Measurements from ENCODE around the gene CHEK1.
"Not testable (repeated sequence)": the region's sequence is repeated elsewhere in the genome, so short reads cannot be mapped to it uniquely, and the experiment has no call there.

Gene CHEK1
- 2.5 to 47.4 (median 10.4) reads per million in 9 experiments for total RNA-seq

DNA sequence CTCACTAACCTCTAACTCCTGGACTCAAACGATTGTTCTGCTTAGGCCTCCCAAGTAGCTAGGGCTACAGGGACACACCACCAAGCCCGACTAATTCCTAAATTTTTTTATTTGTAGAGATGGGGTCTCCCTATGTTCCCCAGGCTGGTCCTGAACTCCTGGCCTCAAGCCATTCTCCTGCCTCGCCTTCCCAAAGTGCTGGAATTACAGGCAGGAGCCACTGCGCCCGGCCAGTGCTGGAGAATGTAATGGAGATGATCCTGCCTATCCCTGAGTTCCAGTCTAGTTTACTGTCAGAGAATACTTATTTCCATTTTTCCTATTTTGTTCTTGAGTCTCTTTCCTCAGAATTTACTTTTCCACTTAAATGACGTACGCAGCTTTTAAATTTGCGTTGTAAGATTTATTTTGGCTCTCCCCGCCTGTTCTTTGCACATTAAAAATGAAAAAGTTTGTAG lies at the start of gene CHEK1:
CHEK1 (plus strand) TSS at position 408 of the 458 bp plus-strand sequence. CDS start 1,606 bp downstream, outside the sequence.
- Mint-ChIP-seq H3K9me3 (no peaks in the 10 kb centered on the region), H3K27ac (peak within 1 kb of the TSS; percentile 89 to 94), H3K27me3 (no peaks in the 10 kb centered on the region), H3K4me3 (peak within 1 kb of the TSS; percentile 91 to 93), H3K36me3 (ENCODE audit: insufficient read depth) (peaks cover 39% of the 10 kb centered on the region), H3K4me1 (ENCODE audit: low read depth in 2 of 2) (peaks cover 16 to 18% of the 10 kb centered on the region in 2 donors)
- DNase-seq (no peak), ATAC-seq (replicated peaks) (no peak)

DNA sequence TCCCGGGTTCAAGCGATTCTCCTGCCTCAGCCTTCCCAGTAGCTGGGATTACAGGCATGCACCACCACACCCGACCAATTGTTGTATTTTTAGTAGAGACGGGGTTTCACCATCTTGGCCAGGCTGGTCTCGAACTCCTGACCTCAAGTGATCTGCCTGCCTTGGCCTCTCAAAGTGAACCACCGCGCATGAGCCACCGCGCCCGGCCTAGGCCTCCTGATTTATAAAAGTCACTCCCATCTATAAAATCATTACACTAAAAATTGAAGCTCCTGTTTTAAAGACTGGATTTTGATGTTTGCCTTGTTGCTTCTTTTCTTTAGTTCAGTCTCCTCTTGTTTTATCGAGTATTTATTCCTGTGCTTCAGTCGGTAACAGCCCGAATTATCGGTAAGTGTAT lies 47.8 kb upstream of the CHEK1 start:
- H3K27ac Mint-ChIP-seq; ATAC-seq (replicated peaks); H3K9me3 Mint-ChIP-seq; H3K4me3 Mint-ChIP-seq; H3K27me3 Mint-ChIP-seq; H3K4me1 Mint-ChIP-seq (ENCODE audit: low read depth in 2 of 2); DNase-seq: not testable (repeated sequence)
- H3K36me3 Mint-ChIP-seq (ENCODE audit: insufficient read depth), result peaks cover 91% of the 10 kb centered on the region

DNA sequence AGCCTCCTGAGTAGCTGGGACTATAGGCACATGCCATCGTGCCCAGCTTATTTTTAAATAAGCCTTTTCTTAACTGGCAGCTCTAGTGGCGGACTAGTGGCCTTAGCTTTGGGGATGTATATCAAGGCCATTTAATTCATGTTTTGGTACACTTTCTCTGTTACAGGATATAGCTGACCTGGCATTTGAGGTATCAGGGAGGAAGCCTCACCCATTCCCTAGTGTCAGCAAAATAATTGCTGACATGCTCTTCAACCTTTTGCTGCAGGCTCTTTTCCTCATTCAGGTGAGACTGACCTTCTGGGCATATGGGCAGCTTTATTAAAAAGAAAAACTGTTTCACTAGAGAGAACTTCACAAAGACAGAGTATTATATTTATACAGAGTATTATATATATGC lies 46.2 kb upstream of the CHEK1 start:
- DNase-seq (no peak), ATAC-seq (replicated peaks) (no peak)
- Mint-ChIP-seq H3K4me3 (no peak overlapping the region), H3K4me1 (ENCODE audit: low read depth in 2 of 2) (no peaks in the 10 kb centered on the region), H3K27me3 (no peaks in the 10 kb centered on the region), H3K9me3 (no peaks in the 10 kb centered on the region), H3K27ac (no peak overlapping the region), H3K36me3 (ENCODE audit: insufficient read depth) (peaks cover 91% of the 10 kb centered on the region)

DNA sequence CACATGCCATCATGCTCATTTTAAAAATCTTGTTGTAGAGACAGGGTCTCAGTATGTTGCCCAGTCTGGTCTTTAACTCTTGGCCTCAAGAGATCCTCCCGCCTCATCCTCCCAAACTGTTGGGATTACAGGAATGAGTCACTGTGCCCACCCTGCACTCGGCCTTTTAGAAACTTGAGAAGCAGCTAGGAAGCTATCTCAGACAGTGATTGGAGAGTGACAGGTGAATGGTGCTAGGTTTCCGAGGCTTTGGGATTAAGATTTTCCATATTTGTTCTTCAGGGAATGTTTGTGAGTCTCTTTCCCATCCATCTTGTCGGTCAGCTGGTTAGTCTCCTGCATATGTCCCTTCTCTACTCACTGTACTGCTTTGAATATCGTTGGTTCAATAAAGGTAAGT lies 45.2 kb upstream of the CHEK1 start:
- Mint-ChIP-seq H3K4me3 (no peak overlapping the region), H3K4me1 (ENCODE audit: low read depth in 2 of 2) (no peaks in the 10 kb centered on the region), H3K27ac (no peak overlapping the region), H3K27me3 (no peaks in the 10 kb centered on the region), H3K36me3 (ENCODE audit: insufficient read depth) (peaks cover 96% of the 10 kb centered on the region), H3K9me3 (no peaks in the 10 kb centered on the region)
- ATAC-seq (replicated peaks) (no peak), DNase-seq (no peak)

DNA sequence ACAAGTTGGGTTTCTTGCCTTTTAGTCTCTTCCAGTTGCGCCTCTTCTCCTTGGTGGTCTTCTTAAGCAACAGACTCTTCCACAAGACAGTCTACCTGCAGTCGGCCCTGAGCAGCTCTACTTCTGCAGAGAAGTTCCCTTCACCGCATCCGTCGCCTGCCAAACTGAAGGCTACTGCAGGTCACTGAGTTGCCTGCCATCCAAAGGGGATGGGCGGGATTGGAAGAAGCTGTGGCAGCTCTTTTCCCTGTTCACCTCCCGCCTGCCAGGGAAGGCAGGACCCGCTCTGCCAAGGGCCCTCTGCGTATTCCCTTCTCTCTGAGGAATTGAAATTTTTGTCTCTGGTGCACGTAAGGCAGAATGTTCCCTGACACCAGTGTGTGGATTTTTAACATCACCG lies 41.5 kb upstream of the CHEK1 start:
- Mint-ChIP-seq H3K9me3 (no peaks in the 10 kb centered on the region), H3K4me3 (no peak overlapping the region), H3K4me1 (ENCODE audit: low read depth in 2 of 2) (peaks cover 0 to 1% of the 10 kb centered on the region in 2 donors), H3K27ac (no peak overlapping the region), H3K27me3 (no peaks in the 10 kb centered on the region), H3K36me3 (ENCODE audit: insufficient read depth) (peaks cover 64% of the 10 kb centered on the region)
- no peak for DNase-seq
- ATAC-seq (replicated peaks), result no peak

DNA sequence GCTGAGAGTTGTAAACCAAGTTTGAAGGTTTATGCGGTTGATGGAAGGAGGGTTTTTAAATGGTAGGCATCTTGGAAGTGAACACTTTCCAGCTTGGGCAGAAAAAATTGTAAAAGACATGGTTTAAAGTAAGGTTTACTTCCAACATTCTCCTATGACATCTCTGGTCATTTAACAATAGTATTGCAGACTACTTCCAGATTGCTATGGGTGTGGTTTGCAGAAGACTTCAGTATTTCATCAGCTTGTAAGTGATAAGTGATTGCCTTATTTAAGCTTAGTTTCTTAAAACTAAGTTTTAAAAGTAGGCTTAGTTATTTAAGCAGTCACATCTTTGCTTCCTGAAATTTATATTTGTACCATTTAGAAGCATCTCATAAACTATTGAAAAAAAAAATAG lies 39.5 kb upstream of the CHEK1 start:
- no peak overlapping the region for H3K4me3 Mint-ChIP-seq
- ATAC-seq (replicated peaks), result no peak
- H3K9me3 Mint-ChIP-seq, result no peaks in the 10 kb centered on the region
- H3K4me1 Mint-ChIP-seq (ENCODE audit: low read depth in 2 of 2), result peaks cover 0 to 1% of the 10 kb centered on the region in 2 donors
- H3K27ac Mint-ChIP-seq, result no peak overlapping the region
- peaks cover 47% of the 10 kb centered on the region for H3K36me3 Mint-ChIP-seq (ENCODE audit: insufficient read depth)
- no peak for DNase-seq
- no peaks in the 10 kb centered on the region for H3K27me3 Mint-ChIP-seq

DNA sequence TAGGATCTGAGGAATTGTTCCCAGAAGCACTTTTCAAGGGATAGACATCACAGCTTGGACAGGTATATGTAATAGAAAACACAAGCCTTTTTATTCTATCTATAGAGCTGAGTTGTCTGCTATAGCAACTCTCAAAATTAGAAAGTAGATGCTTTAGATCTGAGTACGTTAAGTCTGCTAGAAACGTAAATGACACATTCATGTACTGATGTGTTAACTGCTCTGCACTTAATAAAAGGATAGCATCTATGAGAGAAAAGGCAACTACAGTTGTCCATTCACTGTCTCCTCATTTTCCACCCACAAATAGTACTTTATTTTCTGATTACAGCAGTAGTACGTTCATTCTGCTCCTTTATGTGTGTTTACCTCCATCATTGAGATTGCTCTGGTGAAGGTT lies 38.3 kb upstream of the CHEK1 start:
- Mint-ChIP-seq H3K36me3 (ENCODE audit: insufficient read depth) (peaks cover 39% of the 10 kb centered on the region), H3K4me3 (no peak overlapping the region), H3K27ac (peak overlapping the region in 1 of 2 donors; percentile 10), H3K9me3 (no peaks in the 10 kb centered on the region), H3K27me3 (no peaks in the 10 kb centered on the region), H3K4me1 (ENCODE audit: low read depth in 2 of 2) (peaks cover 4 to 6% of the 10 kb centered on the region in 2 donors)
- DNase-seq, result no peak
- no peak for ATAC-seq (replicated peaks)

DNA sequence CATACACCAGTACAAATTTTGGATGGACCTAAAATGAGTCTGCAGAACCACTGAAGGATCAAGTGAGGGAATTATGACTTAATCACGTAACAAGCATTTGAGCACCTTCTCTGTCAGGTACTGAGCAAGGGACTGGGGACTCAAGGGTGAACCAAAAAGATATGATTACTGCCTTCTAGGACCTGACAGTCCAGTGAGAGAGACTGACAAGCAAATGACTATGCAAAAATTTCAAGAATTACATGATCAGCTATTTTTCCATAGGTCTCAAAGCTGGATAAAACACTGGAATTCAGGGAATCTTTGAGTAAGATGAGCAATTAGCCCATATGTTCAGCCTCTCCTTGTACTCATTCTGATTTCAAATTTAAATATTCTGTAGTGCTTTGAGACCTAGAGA lies 37.5 kb upstream of the CHEK1 start:
- Mint-ChIP-seq H3K4me1 (ENCODE audit: low read depth in 2 of 2) (peaks cover 9 to 12% of the 10 kb centered on the region in 2 donors), H3K27ac (no peak overlapping the region), H3K4me3 (no peak overlapping the region), H3K27me3 (no peaks in the 10 kb centered on the region), H3K9me3 (no peaks in the 10 kb centered on the region), H3K36me3 (ENCODE audit: insufficient read depth) (peaks cover 39% of the 10 kb centered on the region)
- ATAC-seq (replicated peaks), result no peak
- DNase-seq, result no peak

DNA sequence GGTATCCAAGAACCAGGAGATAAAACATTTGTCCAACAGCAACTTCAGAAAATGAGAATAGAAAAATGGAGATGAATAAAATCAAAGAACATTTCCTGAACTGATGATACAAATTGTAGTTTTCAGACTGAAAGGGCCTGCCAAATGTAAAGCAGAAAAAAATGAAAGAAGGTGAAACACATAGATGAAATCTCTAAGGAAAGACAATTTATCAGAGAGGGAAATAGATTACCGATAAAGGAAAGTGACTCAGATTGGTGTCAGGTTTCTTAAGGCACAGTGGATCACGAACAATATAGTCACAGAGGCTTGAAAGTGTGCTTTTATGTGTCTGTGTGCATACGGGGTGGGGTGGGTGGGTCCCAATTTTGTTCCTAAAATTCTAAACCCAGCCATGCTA lies 36.5 kb upstream of the CHEK1 start:
- H3K27ac Mint-ChIP-seq, result no peak overlapping the region
- DNase-seq (no peak), ATAC-seq (replicated peaks) (no peak)
- H3K27me3 Mint-ChIP-seq, result no peaks in the 10 kb centered on the region
- no peaks in the 10 kb centered on the region for H3K9me3 Mint-ChIP-seq
- peaks cover 18 to 20% of the 10 kb centered on the region in 2 donors for H3K4me1 Mint-ChIP-seq (ENCODE audit: low read depth in 2 of 2)
- no peak overlapping the region for H3K4me3 Mint-ChIP-seq
- peaks cover 34% of the 10 kb centered on the region for H3K36me3 Mint-ChIP-seq (ENCODE audit: insufficient read depth)

DNA sequence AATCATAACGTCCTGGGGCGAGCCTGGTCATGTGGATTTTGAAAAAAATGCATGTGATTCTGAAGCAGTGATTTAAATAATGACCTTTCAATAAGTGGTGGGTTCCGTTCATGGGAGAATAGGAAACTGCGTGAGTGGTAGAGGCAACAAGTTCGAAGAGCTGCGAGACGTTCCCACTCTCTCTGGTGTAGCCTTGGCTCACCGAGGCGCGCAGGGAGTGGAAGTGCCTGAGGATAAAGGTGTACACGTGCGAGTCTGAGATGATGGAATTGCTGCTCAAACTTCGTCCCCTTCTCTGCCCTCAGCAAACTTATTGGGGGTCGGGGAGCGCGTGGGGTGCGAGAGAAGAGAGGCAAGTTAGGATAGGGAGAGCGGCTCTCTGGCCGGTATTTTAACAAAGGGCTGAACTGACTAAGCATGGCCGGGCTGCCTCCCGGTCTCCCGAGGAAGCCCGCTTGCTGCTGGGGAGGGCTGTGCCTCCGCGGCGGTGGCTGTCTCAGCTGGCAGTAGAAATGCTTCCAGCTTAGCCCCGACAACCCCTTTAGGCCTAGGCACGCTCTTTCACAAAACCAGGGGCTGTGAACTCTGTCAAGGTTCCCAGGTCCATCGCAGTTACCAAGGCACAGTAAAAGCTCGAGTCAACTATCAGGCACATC lies 33.2 kb upstream of the CHEK1 start:
- peak overlapping the region; percentile 97 to 98 for H3K27ac Mint-ChIP-seq
- no peaks in the 10 kb centered on the region for H3K27me3 Mint-ChIP-seq
- ATAC-seq (replicated peaks), result peak; percentile 21
- no peak for DNase-seq
- H3K9me3 Mint-ChIP-seq, result no peaks in the 10 kb centered on the region
- peaks cover 36 to 39% of the 10 kb centered on the region in 2 donors for H3K4me1 Mint-ChIP-seq (ENCODE audit: low read depth in 2 of 2)
- peaks cover 22% of the 10 kb centered on the region for H3K36me3 Mint-ChIP-seq (ENCODE audit: insufficient read depth)
- H3K4me3 Mint-ChIP-seq, result peak overlapping the region; percentile 90 to 93

DNA sequence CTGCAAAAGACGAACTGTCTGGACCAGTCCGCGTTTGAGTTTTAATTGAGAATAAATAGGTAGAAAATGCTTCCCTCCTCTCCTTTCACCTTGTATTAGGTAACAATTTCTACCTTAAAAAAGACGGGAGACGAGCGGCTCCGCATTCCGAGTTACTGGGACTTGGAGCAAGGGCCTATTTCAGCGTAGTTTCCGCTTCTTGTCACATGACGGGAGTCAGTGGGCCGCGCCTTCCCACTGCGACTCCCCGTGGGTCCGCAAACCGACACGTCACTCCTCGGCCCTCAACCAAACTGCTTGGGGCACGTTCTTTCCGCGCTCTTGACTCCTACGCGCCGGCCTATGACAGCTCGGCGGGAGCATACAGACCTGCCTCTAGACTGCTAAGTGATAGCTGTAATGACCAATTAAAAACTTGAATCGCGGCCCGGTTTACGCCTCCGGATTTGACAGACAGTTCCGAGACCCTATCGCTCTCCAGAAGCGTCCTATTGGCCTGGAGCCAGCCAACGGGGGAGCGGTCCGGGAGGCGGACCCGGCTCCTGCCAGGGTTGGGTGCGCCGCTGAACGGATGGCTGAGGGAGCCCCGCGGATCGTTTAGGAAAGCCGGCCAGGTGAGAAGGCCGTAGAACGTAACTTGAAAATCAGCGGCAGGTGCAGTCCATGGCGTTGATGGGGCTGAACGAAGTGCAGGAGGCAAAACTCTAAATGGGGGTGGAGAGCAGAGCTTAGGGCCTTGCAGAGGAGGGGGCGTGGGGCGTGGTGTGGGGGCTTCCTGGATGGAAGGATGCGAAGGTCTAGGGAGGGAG lies 32.5 kb upstream of the CHEK1 start, which contains the start of gene STT3A:
STT3A (plus strand) TSS at position 548 of the 809 bp plus-strand sequence. CDS start 3,064 bp downstream, outside the sequence.
- peaks cover 36 to 39% of the 10 kb centered on the region in 2 donors for H3K4me1 Mint-ChIP-seq (ENCODE audit: low read depth in 2 of 2)
- ATAC-seq (replicated peaks) (peak; percentile 91), DNase-seq (peak; percentile 98 to 99 (median 98))
- H3K36me3 Mint-ChIP-seq (ENCODE audit: insufficient read depth), result peaks cover 30% of the 10 kb centered on the region
- H3K27ac Mint-ChIP-seq, result peak within 1 kb of the TSS; percentile 97 to 98
- no peaks in the 10 kb centered on the region for H3K27me3 Mint-ChIP-seq
- H3K9me3 Mint-ChIP-seq, result no peaks in the 10 kb centered on the region
- peak within 1 kb of the TSS; percentile 90 to 93 for H3K4me3 Mint-ChIP-seq

DNA sequence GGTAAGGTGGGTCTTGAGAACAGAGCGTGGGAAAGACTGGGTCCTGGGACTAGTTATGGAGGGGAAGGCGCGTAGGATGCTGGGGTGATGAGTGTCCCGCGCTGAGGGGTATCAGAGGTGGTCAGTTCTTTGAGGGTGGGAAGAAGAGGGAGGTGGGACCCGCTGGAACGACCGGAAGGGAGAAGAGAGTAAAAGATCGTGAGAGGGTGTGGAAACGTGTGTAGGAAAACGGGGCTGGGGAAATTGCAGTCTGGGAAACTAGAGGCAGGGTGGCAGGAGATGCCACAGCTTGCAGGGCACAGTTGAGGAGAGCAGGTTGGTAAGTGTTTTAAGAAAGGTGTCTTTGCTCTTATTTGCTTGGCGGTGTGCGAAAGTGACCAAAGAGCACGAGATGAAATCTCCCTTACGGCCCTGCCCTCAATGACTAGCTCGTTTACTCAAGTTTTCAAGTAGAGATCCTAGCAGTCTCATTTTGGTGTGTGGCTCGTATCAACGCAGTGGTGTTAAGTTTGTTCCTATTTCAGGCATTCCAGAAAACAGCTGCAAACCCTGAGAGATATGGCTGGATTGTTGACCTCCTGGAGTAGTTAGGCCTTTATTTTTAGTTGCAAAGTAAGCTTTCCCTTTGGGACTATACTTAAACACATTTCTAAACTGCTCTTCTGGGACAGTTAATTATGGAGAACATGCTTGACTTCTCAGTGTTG lies 31.7 kb upstream of the CHEK1 start:
- ATAC-seq (replicated peaks), result no peak

DNA sequence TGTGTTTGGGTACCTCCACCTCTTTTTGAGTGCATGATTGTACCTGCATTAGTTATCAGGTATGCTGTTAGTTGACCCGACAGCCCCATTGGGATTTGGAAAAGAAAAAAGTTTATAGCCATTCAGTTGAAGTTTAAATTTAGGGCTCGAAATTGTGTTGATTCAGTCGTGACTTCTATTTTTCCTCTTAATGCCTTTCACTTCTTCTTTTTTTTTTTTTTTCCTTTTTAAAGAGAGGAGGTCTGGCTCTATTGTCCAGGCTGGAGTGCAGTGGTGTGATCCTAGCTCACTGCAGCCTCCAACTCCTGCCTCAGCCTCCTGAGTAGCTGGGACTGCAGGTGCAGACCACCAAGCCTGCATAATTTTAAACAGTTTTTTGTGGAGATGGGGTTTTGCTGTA lies 30.0 kb upstream of the CHEK1 start:
- no peak for ATAC-seq (replicated peaks)
- H3K4me3 Mint-ChIP-seq, result no peak overlapping the region
- H3K36me3 Mint-ChIP-seq (ENCODE audit: insufficient read depth), result peaks cover 54% of the 10 kb centered on the region
- H3K27me3 Mint-ChIP-seq, result no peaks in the 10 kb centered on the region
- no peak overlapping the region for H3K27ac Mint-ChIP-seq
- H3K4me1 Mint-ChIP-seq (ENCODE audit: low read depth in 2 of 2), result peaks cover 36 to 38% of the 10 kb centered on the region in 2 donors
- no peak for DNase-seq
- no peaks in the 10 kb centered on the region for H3K9me3 Mint-ChIP-seq

More for the DNA sequence above, 31.7 kb upstream of the CHEK1 start:
- H3K4me3 Mint-ChIP-seq, result peak overlapping the region; percentile 90 to 93
- peak overlapping the region; percentile 97 to 98 for H3K27ac Mint-ChIP-seq
- no peaks in the 10 kb centered on the region for H3K9me3 Mint-ChIP-seq
- H3K4me1 Mint-ChIP-seq (ENCODE audit: low read depth in 2 of 2), result peaks cover 36 to 39% of the 10 kb centered on the region in 2 donors
- DNase-seq, result no peak
- peaks cover 37% of the 10 kb centered on the region for H3K36me3 Mint-ChIP-seq (ENCODE audit: insufficient read depth)
- H3K27me3 Mint-ChIP-seq, result no peaks in the 10 kb centered on the region

Measured in effector memory CD8-positive, alpha-beta T cell (primary cell).